ENCODE data around the gene PPIP5K2.

DNA sequence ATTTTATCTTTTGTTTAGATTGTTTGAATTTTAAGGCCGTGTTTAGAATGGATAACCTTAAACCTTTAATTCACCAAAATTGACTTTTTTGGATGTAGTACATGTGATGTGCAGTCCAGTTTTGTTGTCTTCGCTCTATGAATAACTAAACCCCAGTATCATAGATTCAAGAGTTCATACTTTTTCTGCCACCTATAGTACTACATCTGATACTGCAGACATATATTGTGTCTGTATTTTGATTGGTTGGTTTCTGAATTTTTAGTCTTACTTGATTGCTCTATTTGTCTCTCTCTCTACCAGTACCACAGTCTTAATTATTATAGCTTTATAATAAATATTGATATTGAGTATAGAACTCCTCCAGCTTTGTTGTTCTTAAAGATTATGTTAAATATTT is 58.1 kb downstream of the PPIP5K2 start:
- TF ChIP-seq, protein P1, sequence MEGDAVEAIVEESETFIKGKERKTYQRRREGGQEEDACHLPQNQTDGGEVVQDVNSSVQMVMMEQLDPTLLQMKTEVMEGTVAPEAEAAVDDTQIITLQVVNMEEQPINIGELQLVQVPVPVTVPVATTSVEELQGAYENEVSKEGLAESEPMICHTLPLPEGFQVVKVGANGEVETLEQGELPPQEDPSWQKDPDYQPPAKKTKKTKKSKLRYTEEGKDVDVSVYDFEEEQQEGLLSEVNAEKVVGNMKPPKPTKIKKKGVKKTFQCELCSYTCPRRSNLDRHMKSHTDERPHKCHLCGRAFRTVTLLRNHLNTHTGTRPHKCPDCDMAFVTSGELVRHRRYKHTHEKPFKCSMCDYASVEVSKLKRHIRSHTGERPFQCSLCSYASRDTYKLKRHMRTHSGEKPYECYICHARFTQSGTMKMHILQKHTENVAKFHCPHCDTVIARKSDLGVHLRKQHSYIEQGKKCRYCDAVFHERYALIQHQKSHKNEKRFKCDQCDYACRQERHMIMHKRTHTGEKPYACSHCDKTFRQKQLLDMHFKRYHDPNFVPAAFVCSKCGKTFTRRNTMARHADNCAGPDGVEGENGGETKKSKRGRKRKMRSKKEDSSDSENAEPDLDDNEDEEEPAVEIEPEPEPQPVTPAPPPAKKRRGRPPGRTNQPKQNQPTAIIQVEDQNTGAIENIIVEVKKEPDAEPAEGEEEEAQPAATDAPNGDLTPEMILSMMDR (IDR thresholded peaks at IDR 0.05; ENCODE audit: low read length): no peak
- no peak for TF ChIP-seq EZH2phosphoT487 (IDR thresholded peaks at IDR 0.05; ENCODE audit: low read length)
- no peak for TF ChIP-seq EZH2 (optimal IDR thresholded peaks at IDR 0.05; ENCODE audit: low read depth, low read length)
